NOMO-1 treated with dmso at 0.1 percent for 144 hours (cell line): Measurements from ENCODE around the gene BHLHE40.
"Not testable (repeated sequence)": the region's sequence is repeated elsewhere in the genome, so short reads cannot be mapped to it uniquely, and the experiment has no call there.

Experiments used
- DNase-seq: peaks from one replicate; lab custom pipeline; 2025; ENCODE audit not compliant: unreplicated experiment; lab: John Stamatoyannopoulos, UW

The BHLHE40 gene

GRCh38 chr3:4959180-4959579 lies 20.1 kb upstream of the BHLHE40 start:
- no peak for DNase-seq

DNA sequence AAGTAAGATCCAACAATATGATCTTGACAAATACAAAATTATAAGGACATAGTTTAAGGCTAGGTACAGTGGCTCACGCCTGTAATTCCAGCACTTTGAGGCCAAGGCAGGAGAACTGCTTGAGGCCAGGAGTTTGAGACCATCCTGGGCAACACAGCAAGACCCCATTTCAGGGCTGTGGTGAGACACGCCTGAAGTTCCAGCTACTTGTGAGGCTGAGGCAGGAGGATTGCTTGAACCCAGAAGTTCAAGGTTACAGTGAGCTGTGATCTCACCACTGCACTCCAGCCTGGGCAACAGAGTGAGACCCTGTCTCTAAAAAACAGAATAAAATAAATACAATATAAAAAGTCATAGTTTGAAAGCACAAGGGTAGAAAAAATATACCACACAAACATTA lies 17.4 kb upstream of the BHLHE40 start:
- DNase-seq: not testable (repeated sequence)

GRCh38 chr3:4963669-4964570 lies 15.3 kb upstream of the BHLHE40 start:
- no peak for DNase-seq

DNA sequence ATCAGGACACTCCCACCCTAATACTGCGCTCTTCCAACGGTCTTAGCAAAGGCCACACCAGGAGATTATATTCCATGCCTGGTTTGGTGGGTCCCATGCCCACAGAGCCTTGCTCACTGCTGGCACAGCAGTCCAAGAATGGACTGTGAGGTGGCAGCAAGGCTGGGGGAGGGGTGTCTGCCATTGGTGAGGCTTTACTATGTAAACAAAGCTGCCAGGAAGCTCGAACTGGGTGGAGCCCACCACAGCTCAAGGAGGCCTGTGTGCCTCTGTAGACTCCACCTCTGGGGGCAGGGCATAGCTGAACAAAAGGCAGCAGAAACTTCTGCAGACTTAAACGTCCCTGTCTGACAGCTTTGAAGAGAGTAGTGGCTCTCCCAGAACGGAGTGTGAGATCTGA lies 13.2 kb upstream of the BHLHE40 start:
- DNase-seq: not testable (repeated sequence)

- DNase-seq: not testable (repeated sequence)
Measured at GRCh38 chr3:4967683-4968082, 11.6 kb upstream of the BHLHE40 start.

DNA sequence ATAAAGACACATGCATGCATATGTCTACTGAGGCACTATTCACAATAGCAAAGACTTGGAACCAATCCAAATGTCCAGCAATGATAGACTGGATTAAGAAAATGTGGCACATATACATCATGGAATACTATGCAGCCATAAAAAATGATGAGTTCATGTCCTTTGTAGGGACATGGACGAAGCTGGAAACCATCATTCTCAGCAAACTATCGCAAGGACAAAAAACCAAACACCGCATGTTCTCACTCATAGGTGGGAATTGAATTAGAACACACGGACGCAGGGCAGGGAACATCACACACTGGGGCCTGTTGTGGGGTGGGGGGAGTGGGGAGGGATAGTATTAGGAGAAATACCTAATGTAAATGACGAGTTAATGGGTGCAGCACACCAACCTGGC lies 7.8 kb upstream of the BHLHE40 start:
- DNase-seq: not testable (repeated sequence)

- DNase-seq: no peak
Measured at GRCh38 chr3:4971838-4972237, 7.4 kb upstream of the BHLHE40 start.

DNA sequence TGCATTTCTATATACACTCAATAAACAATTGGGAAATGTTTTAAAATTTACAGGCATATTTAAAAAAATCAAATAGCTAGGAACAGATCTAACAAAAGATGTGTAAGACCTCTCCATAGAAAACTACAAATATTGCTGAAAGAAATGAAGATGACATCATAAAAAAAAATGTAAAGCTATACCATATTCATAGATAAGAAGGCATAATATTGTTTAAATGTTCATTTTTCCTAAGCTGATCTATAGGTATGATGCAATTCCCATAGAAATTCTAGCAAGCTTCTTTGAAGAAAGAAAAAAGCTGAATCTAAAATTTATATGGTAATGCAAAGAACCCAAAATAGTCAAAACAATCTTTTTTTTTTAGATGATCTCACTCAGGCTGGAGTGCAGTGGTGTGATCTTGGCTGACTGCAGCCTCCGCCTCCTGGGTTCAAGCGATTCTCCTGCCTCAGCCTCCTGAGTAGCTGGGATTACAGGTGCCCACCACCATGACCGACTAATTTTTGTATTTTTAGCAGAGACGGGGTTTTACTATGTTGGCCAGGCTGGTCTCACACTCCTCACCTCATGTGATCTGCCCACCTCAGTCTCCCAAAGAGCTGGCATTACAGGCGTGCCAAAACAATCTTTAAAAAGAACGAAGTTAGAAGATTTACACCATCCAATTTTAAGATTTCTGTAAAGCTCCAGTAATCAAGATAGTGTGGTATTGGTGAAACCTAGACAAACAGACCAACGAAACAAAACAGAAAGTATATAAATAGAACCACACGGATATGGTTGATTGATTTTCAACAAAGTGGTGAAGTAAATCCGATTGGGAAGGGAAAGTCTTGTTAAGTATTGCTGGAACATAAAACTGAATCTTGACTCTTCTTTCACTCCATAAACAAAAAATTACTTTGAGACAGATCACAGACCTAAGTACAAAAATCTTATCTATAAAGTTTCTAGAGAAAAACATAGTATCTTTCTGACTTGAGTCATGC lies 6.3 kb upstream of the BHLHE40 start:
- DNase-seq: no peak

- DNase-seq: no peak
Measured at GRCh38 chr3:4974154-4974553, 5.1 kb upstream of the BHLHE40 start.

- DNase-seq: peak; percentile 81
Measured at GRCh38 chr3:4976109-4976508, 3.1 kb upstream of the BHLHE40 start.

DNA sequence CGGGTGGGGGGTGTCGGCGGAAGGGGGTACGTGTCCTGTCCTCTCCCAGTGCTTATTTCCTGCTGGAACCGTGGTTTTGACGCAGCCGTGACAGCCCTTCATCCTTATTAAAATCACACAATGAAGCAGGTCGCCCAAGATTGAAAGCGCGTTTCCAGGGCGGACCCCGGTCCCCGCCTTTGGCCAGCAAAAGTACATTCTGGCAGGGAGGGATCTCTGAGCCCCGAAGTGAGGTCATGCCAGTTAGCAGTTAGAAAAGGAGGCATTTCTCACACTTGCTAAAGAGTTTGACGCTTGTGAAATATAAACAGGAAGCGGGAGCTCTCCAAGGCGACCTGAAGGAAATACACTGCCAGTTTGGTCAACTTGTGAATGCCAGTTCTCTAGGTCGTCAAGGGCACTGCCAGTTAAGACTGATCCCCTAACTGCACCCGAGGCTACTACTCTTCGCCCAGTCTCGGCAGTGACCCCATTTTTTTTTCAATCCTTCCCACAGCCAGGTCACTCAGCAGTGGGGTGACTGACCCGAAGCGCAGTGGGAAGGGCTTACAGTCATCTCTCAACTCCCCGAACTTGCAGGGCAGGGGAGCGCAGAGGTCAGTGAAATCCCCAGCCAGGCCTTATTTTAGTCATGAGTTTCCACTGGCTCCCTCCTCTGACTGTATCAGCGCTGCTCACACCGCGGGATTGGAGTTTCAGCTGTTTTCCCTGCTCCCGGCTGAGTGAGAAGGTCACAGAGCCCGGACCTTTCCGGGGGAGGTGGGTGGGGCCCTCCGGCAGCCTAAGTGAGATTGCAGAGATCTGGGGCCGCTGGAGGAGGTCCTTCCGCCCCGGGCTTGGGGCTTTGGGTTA lies 2.0 kb upstream of the BHLHE40 start:
- peak; percentile 61 for DNase-seq

- no peak for DNase-seq
Measured at GRCh38 chr3:4977853-4978203, 1.4 kb upstream of the BHLHE40 start.

DNA sequence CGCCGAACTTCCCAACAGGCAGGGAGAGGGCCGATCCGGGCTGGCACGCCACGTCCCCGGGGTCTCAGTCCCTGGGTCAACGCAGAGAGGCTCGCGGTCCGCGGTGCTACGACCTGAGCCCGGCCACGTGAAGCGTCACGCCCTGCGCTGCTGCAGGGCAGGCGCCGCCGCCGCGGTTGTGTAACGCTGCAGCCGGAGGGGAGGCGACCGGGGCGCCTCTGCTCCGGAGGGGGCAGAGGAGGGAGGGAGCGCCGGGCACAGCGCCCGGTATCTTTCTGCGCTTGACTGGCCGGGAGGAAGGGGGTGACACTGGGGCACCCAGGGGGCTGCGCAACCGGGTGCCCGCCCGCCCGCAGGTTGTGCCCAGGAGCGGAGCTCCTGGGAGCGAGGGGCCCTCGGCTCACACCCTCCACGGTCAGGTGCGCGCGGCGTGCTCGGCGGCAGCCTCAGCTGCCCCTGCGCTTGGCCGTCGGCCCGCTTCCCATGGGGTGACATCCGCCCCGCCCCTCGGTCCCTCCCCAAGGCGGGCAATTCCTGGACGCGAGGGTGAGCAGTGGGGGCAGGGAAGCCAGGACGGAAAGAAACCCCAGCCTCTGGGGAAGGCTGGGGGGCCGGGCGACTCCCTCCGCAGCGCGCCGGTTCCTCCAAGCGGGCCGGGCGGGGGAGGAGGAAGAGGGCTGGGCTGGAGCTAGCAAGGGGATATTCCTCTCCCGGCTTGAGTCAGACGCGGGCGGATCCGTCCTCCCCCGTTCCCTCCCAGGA lies 852 bp upstream of the BHLHE40 start:
- DNase-seq: peak; percentile 93

DNA sequence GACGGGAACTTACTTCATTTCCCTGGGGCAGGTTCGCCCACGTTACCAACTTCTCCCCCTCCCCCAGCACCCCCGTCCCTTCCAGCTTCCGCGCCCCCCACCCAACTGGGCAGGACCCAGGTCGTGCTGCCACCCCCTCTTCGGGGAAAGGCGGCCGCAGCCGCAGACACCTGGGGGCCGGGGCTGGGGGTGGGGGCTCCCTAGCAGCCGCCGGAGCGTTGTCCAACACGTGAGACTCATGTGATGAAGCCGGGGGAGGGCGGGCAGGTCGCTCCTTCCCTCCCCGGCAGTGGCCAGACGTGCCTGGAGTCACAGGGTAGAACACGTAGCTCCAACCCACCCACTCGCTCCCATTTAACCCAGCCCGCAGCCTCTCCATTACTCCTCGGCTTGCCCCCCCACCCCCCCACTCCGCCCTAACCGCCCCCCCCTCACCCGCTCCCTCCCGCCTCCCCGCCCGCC lies 240 bp upstream of the BHLHE40 start:
- DNase-seq: peak; percentile 89

- peak; percentile 77 for DNase-seq
Measured at GRCh38 chr3:4980229-4981203, 1.3 kb downstream of the BHLHE40 start.

DNA sequence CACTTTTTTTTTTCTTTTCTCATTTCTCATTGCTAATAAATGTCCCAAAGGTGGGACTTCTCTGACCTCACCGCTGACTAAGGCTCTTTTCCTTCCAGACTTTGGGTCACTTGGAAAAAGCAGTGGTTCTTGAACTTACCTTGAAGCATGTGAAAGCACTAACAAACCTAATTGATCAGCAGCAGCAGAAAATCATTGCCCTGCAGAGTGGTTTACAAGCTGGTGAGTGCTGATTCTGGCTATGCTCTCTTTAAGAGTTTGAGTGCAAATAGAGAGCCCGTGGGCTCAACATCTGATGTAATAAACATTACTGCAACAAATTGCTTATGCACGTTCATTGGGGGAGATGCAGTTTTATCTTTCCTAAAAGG lies 2.0 kb downstream of the BHLHE40 start:
- DNase-seq: no peak

DNA sequence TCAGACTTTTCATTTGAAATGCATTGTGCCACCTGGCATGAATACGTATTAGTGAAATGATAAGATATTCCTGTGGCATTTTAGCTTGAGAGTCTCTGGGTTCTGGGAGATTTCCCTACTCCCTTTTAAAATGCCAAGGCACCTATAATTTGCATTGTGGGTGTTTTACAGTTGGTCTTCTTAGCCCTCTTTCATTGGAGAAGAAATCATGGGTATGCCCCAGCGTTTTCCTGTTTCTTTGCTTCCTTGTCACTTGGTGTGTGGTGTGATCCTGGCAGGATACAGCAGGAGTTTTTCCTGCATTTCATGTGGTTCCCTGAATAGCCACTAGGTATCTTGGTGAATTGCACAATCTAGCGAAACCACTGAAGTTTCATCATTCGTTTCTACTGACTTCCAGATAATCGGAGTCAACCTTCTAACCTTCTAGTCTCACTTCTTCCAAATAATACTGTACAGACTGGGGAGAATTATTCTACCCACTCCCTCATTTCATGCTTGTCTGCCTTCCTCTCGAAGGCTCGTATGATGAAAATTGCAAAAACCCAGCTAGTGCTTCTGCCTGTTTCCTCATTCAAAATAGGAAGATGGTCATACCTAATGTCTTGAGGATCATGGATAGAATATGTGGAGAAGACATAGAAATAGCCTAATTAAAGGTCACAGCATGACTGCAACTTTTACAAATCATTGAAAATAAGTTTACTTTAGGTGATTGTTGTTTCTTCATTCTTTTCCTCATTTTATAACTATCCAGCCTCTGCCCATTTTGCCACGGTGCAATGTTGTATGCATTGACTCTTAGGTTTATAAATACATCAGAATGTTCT lies 2.6 kb downstream of the BHLHE40 start:
- DNase-seq: peak; percentile 18
